NCI-H226 (cell line): ENCODE data around the gene MED26.

ENCODE experiments used
- DNase-seq: peaks from one replicate; pipeline ENCODE4 v3.0.0-alpha.2; 2015

The MED26 gene

GRCh38 chr19:16587833-16588823 lies 39.9 kb downstream of the MED26 start:
- no peak for DNase-seq

DNA sequence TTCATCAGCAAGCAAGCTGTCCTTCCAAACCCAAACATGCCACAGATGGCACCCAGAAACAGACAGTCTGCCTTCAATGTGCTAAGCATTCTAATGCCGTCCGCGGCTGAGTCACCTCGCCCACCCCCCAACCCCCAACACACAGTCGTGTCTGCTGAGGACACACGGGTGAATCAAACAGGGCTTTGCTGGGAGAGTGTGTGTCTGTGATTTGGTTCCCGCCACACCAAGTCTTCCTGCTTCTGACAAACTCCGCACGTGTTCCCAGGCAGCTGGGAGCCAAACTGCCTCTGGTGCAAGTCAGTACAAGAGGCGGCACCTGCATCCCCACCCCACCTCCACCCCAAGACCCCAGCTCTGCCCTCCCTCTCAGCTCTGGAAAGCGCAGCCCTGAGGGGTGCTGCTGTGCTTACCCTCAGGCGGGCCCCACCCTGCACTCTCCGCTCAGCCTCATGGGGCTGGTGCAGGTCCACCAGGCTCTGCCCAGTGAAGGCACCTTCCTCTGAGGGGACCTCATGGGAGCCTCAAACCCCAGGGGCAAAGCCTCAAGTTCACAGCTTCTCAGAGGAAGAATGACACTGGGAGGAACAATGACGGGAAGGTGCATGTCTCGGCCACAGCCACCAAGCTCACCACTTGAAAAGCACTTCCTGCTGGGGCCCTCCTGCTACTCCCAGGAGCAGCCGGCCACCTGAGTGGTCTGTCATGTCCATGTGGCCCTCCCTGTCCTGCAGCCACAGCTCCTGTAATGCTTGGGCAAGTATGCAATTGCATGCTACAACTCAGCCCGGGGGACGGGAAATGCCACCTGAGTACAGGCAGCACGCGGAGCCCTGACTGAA lies 40.8 kb downstream of the MED26 start:
- DNase-seq = no peak

- no peak for DNase-seq
Observed at GRCh38 chr19:16586477-16586871, 41.5 kb downstream of the MED26 start.

DNA sequence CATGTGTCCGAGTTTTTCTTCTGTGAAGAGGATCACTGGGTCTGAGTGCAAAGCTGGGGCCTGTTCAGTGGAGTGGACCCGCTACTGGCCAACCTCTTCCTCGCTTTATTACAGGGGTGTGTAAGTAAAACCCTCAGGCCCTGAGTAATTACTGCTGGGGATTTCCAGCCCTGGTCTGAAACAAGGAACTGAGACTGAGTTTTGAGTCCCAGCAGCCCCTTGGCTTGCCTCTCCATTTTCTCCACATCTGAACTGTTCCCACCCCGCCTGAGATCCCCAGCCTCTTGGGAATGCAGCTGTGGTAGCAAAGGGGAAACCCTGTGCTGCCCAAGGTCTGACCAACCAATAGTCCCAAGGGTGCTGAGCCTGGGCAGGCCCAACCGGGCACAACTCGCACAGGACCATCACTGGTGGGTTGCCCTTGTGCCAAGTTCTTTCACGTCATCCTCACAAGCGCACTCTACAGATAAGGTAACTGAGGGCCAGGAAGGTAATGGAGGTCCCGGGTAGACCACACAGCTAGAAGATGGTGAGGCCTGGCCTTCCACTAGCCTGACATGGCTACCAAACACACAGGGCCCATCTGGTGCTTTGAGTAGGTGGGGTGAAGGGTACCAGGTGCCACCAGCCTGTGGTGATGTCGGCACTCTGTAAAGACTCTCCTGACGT lies 42.1 kb downstream of the MED26 start:
- DNase-seq = peak; percentile 12

GRCh38 chr19:16585094-16585801 lies 42.8 kb downstream of the MED26 start:
- no peak for DNase-seq

- peak; percentile 74 for DNase-seq
Observed at GRCh38 chr19:16584248-16585093, 43.5 kb downstream of the MED26 start.

GRCh38 chr19:16582486-16583261 lies 45.3 kb downstream of the MED26 start:
- DNase-seq = no peak

- peak; percentile 78 for DNase-seq
Observed at GRCh38 chr19:16581971-16582343, 46.0 kb downstream of the MED26 start.

DNA sequence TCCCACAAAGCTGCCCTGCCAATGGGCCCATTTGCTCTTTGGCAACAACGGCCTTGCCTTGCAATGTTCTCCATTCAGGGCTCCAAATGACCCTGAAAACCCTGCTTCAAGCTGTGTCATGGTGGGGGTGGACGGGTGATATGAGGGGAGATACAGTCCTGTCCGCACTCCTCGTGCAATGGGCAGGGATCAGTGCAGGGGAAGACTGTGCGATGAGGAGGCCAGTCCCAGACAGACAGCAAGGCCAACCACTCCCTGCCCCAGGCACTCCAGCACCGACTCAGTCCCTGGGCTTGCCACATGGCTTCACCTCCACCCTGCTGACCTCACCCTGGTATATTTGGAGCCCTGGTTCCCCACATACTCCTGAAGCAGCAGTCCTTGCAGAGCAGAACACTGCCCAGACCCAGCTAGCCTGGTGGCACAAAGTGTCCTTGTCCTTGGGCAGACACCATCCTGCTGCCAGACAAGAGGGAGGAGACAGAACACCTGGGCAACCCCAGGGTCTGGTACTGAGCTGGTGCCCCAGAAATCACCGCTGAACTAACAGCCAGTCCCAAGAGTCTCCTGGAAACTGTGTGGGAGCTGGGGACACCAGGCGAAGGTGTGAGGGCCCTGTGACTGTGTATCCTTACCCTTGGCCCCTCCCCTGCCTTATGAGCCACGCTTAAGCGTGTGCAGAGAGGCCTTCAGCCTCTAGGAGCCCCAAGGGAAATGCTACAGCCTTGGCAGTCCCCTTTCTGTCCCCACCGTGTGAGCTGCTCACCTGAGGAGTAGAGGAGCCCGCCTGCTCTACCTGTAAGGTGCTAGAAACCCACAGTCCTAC lies 46.6 kb downstream of the MED26 start:
- DNase-seq = no peak

DNA sequence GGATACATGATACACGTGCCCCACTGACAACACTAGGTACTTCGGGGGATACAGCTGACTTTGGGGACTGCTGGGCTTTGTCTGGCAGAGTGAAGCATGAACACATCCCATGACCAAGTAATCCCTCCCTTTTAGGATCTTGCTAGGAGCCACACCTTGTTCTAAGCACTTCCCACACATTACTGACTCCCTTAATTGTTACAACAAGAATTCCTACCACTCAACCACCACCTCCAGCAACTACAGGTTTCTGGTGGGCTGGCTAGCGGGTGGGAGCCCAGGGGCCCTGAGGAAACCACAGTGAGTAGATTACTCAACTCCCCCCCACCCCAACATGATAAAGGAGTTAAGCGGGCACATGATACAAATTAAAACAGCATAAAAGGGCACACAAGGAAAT lies 48.6 kb downstream of the MED26 start:
- DNase-seq = no peak

DNA sequence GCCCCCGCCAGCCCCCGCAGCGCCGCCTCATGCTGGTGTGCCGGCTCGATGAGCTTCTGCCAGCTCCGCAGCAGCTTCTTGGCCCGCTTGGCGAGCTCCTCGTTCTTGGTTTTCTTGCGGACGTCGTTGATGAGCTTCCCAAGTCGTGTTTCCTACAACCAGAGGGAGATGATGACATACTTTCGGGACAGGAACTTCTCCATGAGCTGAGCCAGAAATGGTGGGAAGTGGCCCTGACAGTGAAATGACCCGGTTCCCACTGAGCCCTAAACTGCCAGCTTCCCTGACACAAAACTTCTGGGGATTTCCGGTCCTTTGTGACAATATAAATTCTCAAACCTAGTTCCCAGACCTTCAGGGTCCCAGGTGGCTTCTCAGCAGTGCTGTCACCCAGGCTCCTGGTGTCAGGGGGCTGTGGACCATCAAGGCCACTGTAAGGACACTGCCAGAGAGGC lies 50.4 kb downstream of the MED26 start:
- no peak for DNase-seq

DNA sequence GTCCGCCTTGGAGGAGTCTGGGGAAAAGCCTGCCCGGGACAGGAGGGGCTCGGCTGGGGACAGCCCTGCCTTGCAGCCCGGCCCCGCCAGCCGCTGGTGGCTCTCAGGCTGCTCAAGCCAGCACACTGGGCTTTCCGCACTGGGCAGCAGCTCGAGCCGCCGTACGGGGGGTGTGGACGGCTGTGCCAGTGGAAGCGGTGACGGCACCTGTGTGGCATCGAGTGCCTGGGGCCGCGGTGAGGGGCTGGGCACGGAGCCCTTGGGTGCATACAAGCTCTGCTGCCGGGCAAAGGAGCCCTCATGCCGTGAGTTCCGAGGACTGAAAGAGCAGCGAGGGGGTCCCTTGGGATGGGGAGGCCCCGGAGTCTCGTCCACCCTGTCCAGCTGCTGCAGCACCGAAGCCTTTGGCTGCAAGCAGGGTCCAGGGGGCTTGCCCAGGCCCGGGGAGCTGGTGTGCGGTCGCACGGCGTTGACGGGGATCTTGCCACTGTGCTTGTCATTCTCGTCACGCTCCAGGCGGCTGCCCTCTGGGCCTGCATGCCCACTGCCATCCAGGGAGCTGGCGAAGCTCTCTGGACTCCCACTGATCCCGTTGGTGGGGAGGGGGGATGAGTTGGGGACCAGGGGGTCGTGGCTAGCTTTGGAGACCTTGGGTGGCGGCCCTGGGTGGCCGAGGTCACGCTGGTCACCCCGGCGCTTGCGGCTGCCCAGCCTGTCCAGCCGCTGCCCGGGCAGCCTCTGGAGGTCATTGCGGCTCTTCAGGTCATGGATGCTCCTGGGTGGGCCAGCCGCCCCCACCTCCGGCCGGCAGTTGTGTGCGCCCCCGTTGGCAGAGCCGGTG lies 51.1 kb downstream of the MED26 start:
- DNase-seq = no peak

GRCh38 chr19:16575861-16576689 lies 51.9 kb downstream of the MED26 start:
- no peak for DNase-seq

- DNase-seq = no peak
Observed at GRCh38 chr19:16575282-16575681, 52.7 kb downstream of the MED26 start.

GRCh38 chr19:16573925-16574324 lies 54.1 kb downstream of the MED26 start:
- DNase-seq = no peak

DNA sequence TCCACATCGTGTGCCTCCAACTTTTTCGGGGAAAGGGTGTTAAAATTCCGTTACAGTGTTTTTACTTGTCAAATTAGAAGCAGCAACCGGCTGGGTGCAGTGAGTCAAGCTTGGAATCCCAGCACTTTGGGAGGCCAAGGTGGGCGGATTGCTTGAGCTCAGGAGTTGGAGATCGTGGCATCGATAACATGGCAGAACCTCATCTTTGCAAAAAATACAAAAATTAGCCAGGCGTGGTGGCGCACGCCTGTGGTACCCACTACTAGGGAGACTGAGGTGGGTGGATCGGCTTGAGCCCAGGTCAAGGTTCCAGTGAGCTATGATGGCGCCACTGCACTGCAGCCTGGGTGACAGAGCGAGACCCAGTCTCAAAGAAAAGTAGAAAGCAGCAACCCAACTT lies 54.7 kb downstream of the MED26 start:
- no peak for DNase-seq

DNA sequence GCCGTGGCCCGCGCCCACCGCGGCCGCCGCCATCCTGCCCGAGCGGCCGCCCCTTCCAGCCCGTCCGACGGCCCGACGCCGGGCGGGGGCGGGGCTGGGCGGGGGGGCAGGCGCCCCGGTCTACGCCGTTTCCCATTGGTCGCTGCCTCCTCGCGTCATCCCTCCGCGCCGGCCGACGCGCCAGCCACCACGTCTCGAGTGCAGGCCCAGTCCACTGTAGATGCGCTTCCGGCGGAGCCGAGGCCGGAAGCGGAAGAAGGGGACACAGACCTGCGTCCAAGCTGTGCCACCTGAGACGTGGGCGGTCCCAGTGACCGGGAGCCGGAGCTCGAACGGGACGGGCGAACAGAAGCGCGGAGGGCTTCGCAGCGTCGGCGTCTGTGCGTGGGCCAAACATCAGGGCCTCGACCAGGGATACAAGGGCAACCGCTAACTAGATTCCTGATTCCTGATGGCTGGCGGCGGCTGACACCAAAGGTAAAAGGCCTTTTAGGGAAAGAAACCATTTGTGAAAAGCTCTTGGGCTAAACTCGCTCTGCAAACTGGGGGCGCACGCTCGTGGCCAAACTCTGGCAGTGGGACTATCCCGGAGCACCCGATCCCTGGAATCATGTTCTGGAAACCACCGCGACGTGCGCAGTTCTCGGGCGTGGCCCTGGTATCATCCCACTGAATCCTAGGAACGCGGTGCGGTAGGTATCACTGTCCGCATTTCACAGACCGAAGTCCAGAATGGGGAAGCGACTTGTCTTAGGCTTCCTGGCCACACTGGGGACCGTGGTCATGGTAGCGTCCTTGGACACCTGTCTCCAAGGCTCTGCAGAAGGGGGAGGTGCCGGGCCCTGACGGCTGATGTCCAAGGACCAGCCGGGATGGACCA lies 55.4 kb downstream of the MED26 start, which contains the start of gene SLC35E1:
Gene SLC35E1 (minus strand): TSS at position 84 of the 880 bp plus-strand sequence. CDS start 51 bp downstream, at position 33.
- peak; percentile 96 for DNase-seq
